Endodermal cell (in vitro differentiated cells): ENCODE data around the gene NUP50. TPM values are rescaled to one million over a fixed set of nuclear protein-coding genes. Genes with fewer than 3 reads are reported as not detected.
A peak's percentile ranks its signal among the peaks of the same experiment; 100 is the strongest.

ENCODE experiments used
- DNase-seq: peaks from one replicate; pipeline ENCODE4 v3.0.0-alpha.2; 2017
- H3K27ac ChIP-seq: 2 replicates; pipeline ENCODE4 v1.5.1; 2013; ENCODE audit warnings: mild to moderate bottlenecking, low read depth, low read length, moderate library complexity
- H3K27me3 ChIP-seq: 2 replicates; pipeline ENCODE4 v1.6.1; 2013; ENCODE audit warnings: mild to moderate bottlenecking, low read length, moderate library complexity; ENCODE audit not compliant: insufficient read depth, control insufficient read depth, poor library complexity, severe bottlenecking
- H3K36me3 ChIP-seq: 2 replicates; pipeline ENCODE4 v1.7.0; 2013; ENCODE audit warnings: mild to moderate bottlenecking, low read length, moderate library complexity; ENCODE audit not compliant: control insufficient read depth, insufficient read depth
- H3K4me1 ChIP-seq: one replicate; pipeline ENCODE4 v1.7.0; 2013; ENCODE audit warnings: low read length; ENCODE audit not compliant: control insufficient read depth, insufficient read depth
- H3K4me3 ChIP-seq: 2 replicates; pipeline ENCODE4 v1.5.1; 2013; ENCODE audit warnings: mild to moderate bottlenecking, low read length, moderate library complexity
- H3K9ac ChIP-seq: 2 replicates; pipeline ENCODE4 v1.6.1; 2013; ENCODE audit warnings: mild to moderate bottlenecking, low read length, moderate library complexity; ENCODE audit not compliant: poor library complexity, severe bottlenecking; ENCODE audit errors: extremely low read depth
- H3K9me3 ChIP-seq: 2 replicates; pipeline ENCODE4 v1.6.1; 2013; ENCODE audit warnings: mild to moderate bottlenecking, low read length, moderate library complexity; ENCODE audit not compliant: control insufficient read depth
- H3K27ac Mint-ChIP-seq: 2 replicates; pipeline ENCODE4 v1.8.0; 2020; ENCODE audit warnings: mixed read lengths
- H3K27me3 Mint-ChIP-seq: 2 replicates; pipeline ENCODE4 v1.8.0; 2021; ENCODE audit warnings: mild to moderate bottlenecking, mixed read lengths; ENCODE audit not compliant: insufficient read depth
- H3K36me3 Mint-ChIP-seq: 2 replicates; pipeline ENCODE4 v1.8.0; 2020; ENCODE audit warnings: low read depth, mixed read lengths
- H3K4me1 Mint-ChIP-seq: 2 replicates; pipeline ENCODE4 v1.8.0; 2020; ENCODE audit warnings: mixed read lengths
- H3K4me3 Mint-ChIP-seq: 2 replicates; pipeline ENCODE4 v1.8.0; 2020; ENCODE audit warnings: mild to moderate bottlenecking, moderate library complexity, mixed read lengths
- H3K9me3 Mint-ChIP-seq: 2 replicates; pipeline ENCODE4 v1.8.0; 2020; ENCODE audit warnings: mild to moderate bottlenecking, mixed read lengths
- WGBS, 2 experiments: methylation state at CpG; one replicate each; pipeline versions ENCODE4 v1.1.5 to v1.1.7; 2013; ENCODE audit warnings: missing lambda C conversion rate in 2 of 2, mixed read lengths in 1 of 2; ENCODE audit not compliant: insufficient coverage in 1 of 2, insufficient read length in 1 of 2; 5-methylcytosine and 5-hydroxymethylcytosine counted together
- total RNA-seq, 2 donors: library from RNA; stranded (reverse); fragmentation: NEBNext Ultra II Directional in 1 of 2; extraction: Animal tissue kit (Norgen Biotek cat#: 25700) in 1 of 2; gene quantifications; 2 replicates in 1 of 2; 3 replicates in 1 of 2; pipeline ENCODE4 v1.2.1, GENCODE V29; 2021
- TF ChIP-seq, protein P1 (sequence below): fragments of 200-600 bp; sonication (generic); conservative IDR thresholded peaks from 2 replicates; pipeline ENCODE4 v1.5.0; 2021; ENCODE audit warnings: antibody characterized with exemption, mild to moderate bottlenecking

Gene NUP50
- total RNA-seq, 2 donors from 2014 or later: 101 to 115 TPM

DNA sequence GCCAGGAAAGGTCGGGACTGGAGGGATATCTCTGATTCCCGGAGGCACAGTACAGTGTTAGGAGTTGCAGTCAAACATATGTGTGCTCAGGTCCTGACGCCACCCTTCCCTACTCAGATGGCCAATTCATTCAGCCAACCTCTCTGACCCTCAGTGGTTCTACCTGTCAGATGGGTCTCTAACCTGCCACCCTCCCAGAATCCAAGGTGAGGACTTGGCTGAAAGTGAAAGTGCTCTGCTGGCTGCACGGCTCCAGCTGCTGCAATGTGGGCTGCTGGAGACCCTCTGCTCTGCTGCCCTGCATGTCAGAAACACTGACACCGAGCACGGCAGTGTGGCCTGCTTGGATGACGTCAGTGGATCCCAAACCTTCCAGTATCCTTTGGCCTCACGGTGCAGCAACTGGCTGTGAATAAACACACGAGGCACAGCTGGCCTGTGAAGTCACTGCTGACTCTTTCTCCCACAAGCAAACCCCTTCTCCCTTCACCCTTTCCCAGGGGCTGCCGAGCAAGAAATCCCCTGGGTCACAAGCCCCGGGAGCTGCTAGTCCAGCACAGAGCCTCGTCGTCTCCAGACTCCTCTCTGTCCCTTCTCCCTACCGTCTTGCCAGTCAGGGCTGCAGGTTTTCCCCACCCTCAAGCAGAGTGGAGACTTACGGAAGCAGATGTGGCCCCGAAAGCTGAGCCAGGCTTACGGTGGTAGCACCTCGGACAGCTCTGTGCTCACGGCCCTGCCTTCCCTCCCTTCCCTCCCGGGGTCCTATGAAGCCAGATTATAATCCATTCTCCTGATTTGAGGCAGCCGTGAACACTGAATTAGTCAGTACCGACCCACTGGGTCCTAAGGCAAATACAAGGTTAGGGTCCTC lies 52.6 kb downstream of the NUP50 start:
- Histone ChIP-seq H3K9me3 (no peaks in the 10 kb centered on the region), H3K27me3 (no peaks in the 10 kb centered on the region), H3K4me3 (no peak overlapping the region), H3K36me3 (no peaks in the 10 kb centered on the region), H3K4me1 (peaks cover 9% of the 10 kb centered on the region), H3K27ac (no peak overlapping the region), H3K9ac (no peak overlapping the region)
- H3K36me3 Mint-ChIP-seq: no peaks in the 10 kb centered on the region
- DNase-seq: peak; percentile 82
- no peaks in the 10 kb centered on the region for H3K27me3 Mint-ChIP-seq
- TF ChIP-seq, protein P1, sequence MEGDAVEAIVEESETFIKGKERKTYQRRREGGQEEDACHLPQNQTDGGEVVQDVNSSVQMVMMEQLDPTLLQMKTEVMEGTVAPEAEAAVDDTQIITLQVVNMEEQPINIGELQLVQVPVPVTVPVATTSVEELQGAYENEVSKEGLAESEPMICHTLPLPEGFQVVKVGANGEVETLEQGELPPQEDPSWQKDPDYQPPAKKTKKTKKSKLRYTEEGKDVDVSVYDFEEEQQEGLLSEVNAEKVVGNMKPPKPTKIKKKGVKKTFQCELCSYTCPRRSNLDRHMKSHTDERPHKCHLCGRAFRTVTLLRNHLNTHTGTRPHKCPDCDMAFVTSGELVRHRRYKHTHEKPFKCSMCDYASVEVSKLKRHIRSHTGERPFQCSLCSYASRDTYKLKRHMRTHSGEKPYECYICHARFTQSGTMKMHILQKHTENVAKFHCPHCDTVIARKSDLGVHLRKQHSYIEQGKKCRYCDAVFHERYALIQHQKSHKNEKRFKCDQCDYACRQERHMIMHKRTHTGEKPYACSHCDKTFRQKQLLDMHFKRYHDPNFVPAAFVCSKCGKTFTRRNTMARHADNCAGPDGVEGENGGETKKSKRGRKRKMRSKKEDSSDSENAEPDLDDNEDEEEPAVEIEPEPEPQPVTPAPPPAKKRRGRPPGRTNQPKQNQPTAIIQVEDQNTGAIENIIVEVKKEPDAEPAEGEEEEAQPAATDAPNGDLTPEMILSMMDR: no peak
- no peaks in the 10 kb centered on the region for H3K9me3 Mint-ChIP-seq
- H3K4me3 Mint-ChIP-seq: no peak overlapping the region
- H3K27ac Mint-ChIP-seq: no peak overlapping the region
- peaks cover 14% of the 10 kb centered on the region for H3K4me1 Mint-ChIP-seq
- WGBS, 2 experiments: 57 to 61% methylated on average over 18 to 22 of the region's 22 CpGs

DNA sequence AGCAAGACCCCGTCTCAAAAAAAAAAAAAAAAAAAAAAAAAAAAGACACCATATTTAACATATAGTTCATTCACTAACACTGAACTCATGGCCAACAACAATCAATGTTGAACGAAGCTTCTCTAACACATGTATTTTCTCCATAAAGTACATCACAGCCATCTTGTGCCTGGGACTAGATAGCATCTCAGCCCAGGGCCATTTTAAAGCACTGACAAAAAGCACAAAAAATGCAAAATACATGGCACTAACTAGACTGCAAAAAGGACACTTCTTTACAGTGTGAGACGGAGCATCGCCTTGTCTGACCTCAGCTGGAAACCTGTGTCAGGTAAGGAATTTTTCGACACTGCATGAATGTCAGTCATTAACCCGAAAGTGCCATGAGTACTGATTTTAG lies 53.6 kb downstream of the NUP50 start:
- no peak for DNase-seq
- Histone ChIP-seq H3K9me3 (no peaks in the 10 kb centered on the region), H3K36me3 (no peaks in the 10 kb centered on the region), H3K4me3 (no peak overlapping the region), H3K9ac (no peak overlapping the region), H3K4me1 (peaks cover 4% of the 10 kb centered on the region), H3K27me3 (no peaks in the 10 kb centered on the region), H3K27ac (no peak overlapping the region)
- H3K36me3 Mint-ChIP-seq: no peaks in the 10 kb centered on the region
- WGBS, 2 experiments: 94 to 98% methylated on average over 4 to 6 of the region's 6 CpGs
- TF ChIP-seq, protein P1: no peak
- H3K4me3 Mint-ChIP-seq: no peak overlapping the region
- H3K27ac Mint-ChIP-seq: no peak overlapping the region
- no peaks in the 10 kb centered on the region for H3K9me3 Mint-ChIP-seq
- H3K4me1 Mint-ChIP-seq: peaks cover 10% of the 10 kb centered on the region
- H3K27me3 Mint-ChIP-seq: no peaks in the 10 kb centered on the region

DNA sequence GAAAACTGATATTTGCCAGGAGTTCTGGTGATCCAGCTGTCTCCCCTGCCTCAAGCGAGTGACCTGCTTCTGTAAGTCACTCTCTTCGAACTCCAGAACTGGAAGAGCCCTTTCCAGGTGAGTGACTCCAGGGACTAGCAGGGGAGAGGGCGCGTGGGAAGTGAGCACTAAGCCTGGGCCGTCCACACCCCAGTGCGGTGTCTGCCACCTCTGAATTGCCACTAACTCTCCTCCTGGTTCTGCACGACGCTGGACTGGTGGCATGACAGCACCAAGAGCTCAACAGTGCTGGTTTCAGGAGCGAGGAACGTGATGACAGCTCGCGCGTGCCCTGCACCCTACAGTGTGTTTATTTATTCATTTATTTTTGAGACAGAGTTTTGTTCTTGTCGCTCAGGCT lies 54.1 kb downstream of the NUP50 start:
- H3K4me1 ChIP-seq: peaks cover 4% of the 10 kb centered on the region
- TF ChIP-seq, protein P1: no peak
- no peaks in the 10 kb centered on the region for H3K36me3 ChIP-seq
- H3K4me3 ChIP-seq: no peak overlapping the region
- no peak overlapping the region for H3K27ac ChIP-seq
- H3K27me3 ChIP-seq: no peaks in the 10 kb centered on the region
- Mint-ChIP-seq H3K36me3 (no peaks in the 10 kb centered on the region), H3K27me3 (no peaks in the 10 kb centered on the region), H3K27ac (no peak overlapping the region), H3K9me3 (no peaks in the 10 kb centered on the region), H3K4me3 (no peak overlapping the region), H3K4me1 (peaks cover 8% of the 10 kb centered on the region)
- WGBS, 2 experiments: 93 to 95% methylated on average over 8 to 14 of the region's 14 CpGs
- no peaks in the 10 kb centered on the region for H3K9me3 ChIP-seq
- H3K9ac ChIP-seq: no peak overlapping the region
- DNase-seq: no peak
